ENCODE data around the gene PKIB. TPM values are rescaled to one million over a fixed set of nuclear protein-coding genes. Genes with fewer than 3 reads are reported as not detected.
A peak's percentile ranks its signal among the peaks of the same experiment; 100 is the strongest.

Gene PKIB
- total and polyA plus RNA-seq, 4 donors = 2.5 to 5.1 (median 3.0) TPM

GRCh38 chr6:122652431-122652830 is 42.2 kb downstream of the PKIB start:
- Histone ChIP-seq H3K9me3 (ENCODE audit: control insufficient read depth in 4 of 4, low read length in 3 of 4) (no peaks in the 10 kb centered on the region), H3K9ac (ENCODE audit: low read depth in 1 of 2, low read length in 2 of 2) (no peak overlapping the region), H3K27ac (ENCODE audit: low read depth in 1 of 2, low read length in 2 of 2) (no peak overlapping the region), H3K4me3 (ENCODE audit: low read depth in 1 of 3, low read length in 3 of 3) (no peak overlapping the region), H3K4me1 (ENCODE audit: control insufficient read depth in 4 of 4, insufficient read depth in 4 of 4, low read length in 3 of 4) (no peaks in the 10 kb centered on the region), H3K36me3 (ENCODE audit: control insufficient read depth in 4 of 4, insufficient read depth in 3 of 4, low read depth in 1 of 4, low read length in 3 of 4) (no peaks in the 10 kb centered on the region), H3K27me3 (ENCODE audit: control insufficient read depth in 4 of 4, insufficient read depth in 4 of 4, low read length in 3 of 4) (no peaks in the 10 kb centered on the region)
- no peak for DNase-seq (ENCODE audit: low spot score)
- TF ChIP-seq RXRA (IDR thresholded peaks at IDR 0.05) (peak in 1 of 2 donors; percentile 9), JUND (IDR thresholded peaks at IDR 0.05) (peak in 1 of 2 donors; percentile 20), FOXA1 (IDR thresholded peaks at IDR 0.05) (no peak)
- WGBS = 91% methylated on average over 2 of the region's 2 CpGs

DNA sequence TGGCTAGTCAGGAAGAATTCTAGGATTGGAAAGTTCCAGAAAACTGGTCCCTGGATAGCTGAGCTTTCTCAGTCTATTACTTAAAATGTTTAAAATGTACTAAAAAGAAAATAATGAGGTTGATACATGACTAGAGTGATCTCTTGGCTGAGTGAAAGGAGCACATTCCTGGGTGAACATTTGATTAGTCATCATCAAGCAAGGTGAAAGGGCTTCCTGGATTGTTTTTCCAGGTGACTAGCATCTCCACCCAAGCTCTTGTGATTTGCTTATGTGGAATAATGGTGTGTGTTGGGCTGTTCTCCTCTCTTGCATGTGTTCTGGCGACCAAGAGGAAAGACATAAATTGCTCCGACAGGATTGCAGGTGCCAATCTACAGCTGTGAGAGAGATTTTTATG is 42.9 kb downstream of the PKIB start:
- no peak for TF ChIP-seq EGR1 (IDR thresholded peaks at IDR 0.05; ENCODE audit: low read depth in 2 of 2)
- TF ChIP-seq YY1 (IDR thresholded peaks at IDR 0.05) = no peak
- no peak for TF ChIP-seq NR2F2 (IDR thresholded peaks at IDR 0.05)
- no peak for TF ChIP-seq SP1 (IDR thresholded peaks at IDR 0.05)
- Histone ChIP-seq H3K9me3 (ENCODE audit: control insufficient read depth in 4 of 4, low read length in 3 of 4) (no peaks in the 10 kb centered on the region), H3K27ac (ENCODE audit: low read depth in 1 of 2, low read length in 2 of 2) (no peak overlapping the region), H3K36me3 (ENCODE audit: control insufficient read depth in 4 of 4, insufficient read depth in 3 of 4, low read depth in 1 of 4, low read length in 3 of 4) (no peaks in the 10 kb centered on the region), H3K4me1 (ENCODE audit: control insufficient read depth in 4 of 4, insufficient read depth in 4 of 4, low read length in 3 of 4) (no peaks in the 10 kb centered on the region), H3K9ac (ENCODE audit: low read depth in 1 of 2, low read length in 2 of 2) (no peak overlapping the region), H3K4me3 (ENCODE audit: low read depth in 1 of 3, low read length in 3 of 3) (no peak overlapping the region), H3K27me3 (ENCODE audit: control insufficient read depth in 4 of 4, insufficient read depth in 4 of 4, low read length in 3 of 4) (no peaks in the 10 kb centered on the region)
- 93% methylated on average over 2 of the region's 2 CpGs for WGBS
- no peak for DNase-seq (ENCODE audit: low spot score)

DNA sequence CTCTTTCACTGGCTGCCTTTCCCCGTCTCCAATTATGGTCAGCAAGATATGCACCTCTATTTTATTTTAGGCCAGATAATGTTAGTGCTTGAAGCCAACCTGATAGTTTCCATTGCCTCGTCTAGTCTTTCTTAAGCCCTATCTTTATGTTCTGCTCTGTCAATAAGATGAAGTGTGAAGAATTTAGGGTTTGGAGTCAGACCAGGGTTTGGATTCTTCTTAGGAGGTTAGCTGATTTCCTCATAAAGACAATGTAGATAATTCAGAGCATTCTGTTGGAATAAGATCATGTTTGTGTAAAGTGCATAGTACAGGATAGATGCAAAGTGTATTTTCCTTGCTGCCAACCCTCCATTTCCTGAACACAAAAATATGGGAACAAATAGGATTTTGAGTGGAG is 43.8 kb downstream of the PKIB start:
- no peak overlapping the region for H3K9ac ChIP-seq (ENCODE audit: low read depth in 1 of 2, low read length in 2 of 2)
- H3K36me3 ChIP-seq (ENCODE audit: control insufficient read depth in 4 of 4, insufficient read depth in 3 of 4, low read depth in 1 of 4, low read length in 3 of 4) = no peaks in the 10 kb centered on the region
- no peaks in the 10 kb centered on the region for H3K4me1 ChIP-seq (ENCODE audit: control insufficient read depth in 4 of 4, insufficient read depth in 4 of 4, low read length in 3 of 4)
- H3K9me3 ChIP-seq (ENCODE audit: control insufficient read depth in 4 of 4, low read length in 3 of 4) = no peaks in the 10 kb centered on the region
- H3K4me3 ChIP-seq (ENCODE audit: low read depth in 1 of 3, low read length in 3 of 3) = no peak overlapping the region
- 90% methylated on average over 2 of the region's 2 CpGs for WGBS
- no peak for DNase-seq (ENCODE audit: low spot score)
- no peak for TF ChIP-seq FOXA2 (IDR thresholded peaks at IDR 0.05)
- TF ChIP-seq REST (IDR thresholded peaks at IDR 0.05) = no peak
- TF ChIP-seq TAF1 (conservative IDR thresholded peaks at IDR 0.05) = no peak
- no peak for TF ChIP-seq RXRA (IDR thresholded peaks at IDR 0.05)
- TF ChIP-seq ZBTB33 (IDR thresholded peaks at IDR 0.05) = no peak
- no peak for TF ChIP-seq SP1 (IDR thresholded peaks at IDR 0.05)
- TF ChIP-seq RAD21 (IDR thresholded peaks at IDR 0.05) = no peak
- no peak for TF ChIP-seq GABPA (IDR thresholded peaks at IDR 0.05 in 1 of 2, conservative IDR thresholded peaks at IDR 0.05 in 1 of 2)
- no peak for TF ChIP-seq NR2F2 (IDR thresholded peaks at IDR 0.05)
- no peak for TF ChIP-seq FOXA1 (IDR thresholded peaks at IDR 0.05)
- no peak for TF ChIP-seq ATF3 (IDR thresholded peaks at IDR 0.05)
- no peak overlapping the region for H3K27ac ChIP-seq (ENCODE audit: low read depth in 1 of 2, low read length in 2 of 2)
- H3K27me3 ChIP-seq (ENCODE audit: control insufficient read depth in 4 of 4, insufficient read depth in 4 of 4, low read length in 3 of 4) = no peaks in the 10 kb centered on the region
